ENCODE measurements around the gene KCNJ5.

The KCNJ5 gene

DNA sequence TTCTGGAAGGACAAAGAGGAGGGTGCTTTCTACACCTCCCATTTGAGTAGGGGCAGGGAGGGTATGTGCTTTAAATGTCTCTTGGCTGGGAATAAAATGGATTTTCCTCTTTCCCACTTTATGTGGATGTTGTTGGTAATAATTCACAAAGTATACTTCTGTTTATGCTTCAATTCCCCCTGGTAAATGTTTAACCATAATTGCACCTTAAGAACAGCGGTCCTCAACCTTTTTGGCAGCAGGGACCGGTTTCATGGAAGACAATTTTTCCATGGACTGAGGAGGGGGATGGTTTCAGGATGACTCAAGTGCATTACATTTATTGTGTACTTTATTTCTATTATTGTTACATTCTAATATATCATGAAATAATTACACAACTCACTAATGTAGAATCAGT lies 55.5 kb downstream of the KCNJ5 start:
- in situ Hi-C loops (cut with MboI; ENCODE audit: low sequenced_read_pairs) = no loop called here

GRCh38 chr11:128947773-128948172 lies 56.6 kb downstream of the KCNJ5 start:
- in situ Hi-C loops (cut with MboI; ENCODE audit: low sequenced_read_pairs) = no loop called here

GRCh38 chr11:128948583-128948982 lies 57.4 kb downstream of the KCNJ5 start:
- in situ Hi-C loops (cut with MboI; ENCODE audit: low sequenced_read_pairs) = no loop called here

- in situ Hi-C loops (cut with MboI; ENCODE audit: low sequenced_read_pairs) = no loop called here
These were observed 58.8 kb downstream of the KCNJ5 start for GRCh38 chr11:128949791-128950454.

GRCh38 chr11:128953151-128953550 lies 62.0 kb downstream of the KCNJ5 start:
- in situ Hi-C loops (cut with MboI; ENCODE audit: low sequenced_read_pairs) = no loop called here

DNA sequence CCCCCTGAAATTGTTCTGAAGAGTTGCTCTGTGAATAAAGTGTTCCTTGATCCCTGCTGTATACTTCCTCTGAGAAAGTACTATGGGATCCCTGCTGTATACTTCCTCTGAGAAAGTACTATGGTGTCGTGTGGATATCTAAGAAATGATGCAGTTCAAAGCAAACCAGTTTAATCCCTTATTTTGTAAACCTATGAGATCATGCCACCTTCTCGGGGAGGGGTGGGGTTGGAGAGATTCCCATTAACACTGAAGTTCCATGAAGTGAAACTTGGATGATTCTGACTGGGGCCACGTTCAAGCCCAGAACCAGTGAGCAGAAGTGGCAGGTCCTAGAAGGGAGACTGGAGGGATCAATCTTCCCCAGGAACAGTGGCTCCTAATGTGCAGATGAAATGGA lies 64.5 kb downstream of the KCNJ5 start:
- in situ Hi-C loops (cut with MboI; ENCODE audit: low sequenced_read_pairs) = no loop called here

- in situ Hi-C loops (cut with MboI; ENCODE audit: low sequenced_read_pairs) = no loop called here
These were observed 65.4 kb downstream of the KCNJ5 start for GRCh38 chr11:128956401-128957201.

- in situ Hi-C loops (cut with MboI; ENCODE audit: low sequenced_read_pairs) = no loop called here
These were observed 66.0 kb downstream of the KCNJ5 start for GRCh38 chr11:128957202-128957482.

- in situ Hi-C loops (cut with MboI; ENCODE audit: low sequenced_read_pairs) = no loop called here
These were observed 70.5 kb downstream of the KCNJ5 start for GRCh38 chr11:128961645-128962044.

DNA sequence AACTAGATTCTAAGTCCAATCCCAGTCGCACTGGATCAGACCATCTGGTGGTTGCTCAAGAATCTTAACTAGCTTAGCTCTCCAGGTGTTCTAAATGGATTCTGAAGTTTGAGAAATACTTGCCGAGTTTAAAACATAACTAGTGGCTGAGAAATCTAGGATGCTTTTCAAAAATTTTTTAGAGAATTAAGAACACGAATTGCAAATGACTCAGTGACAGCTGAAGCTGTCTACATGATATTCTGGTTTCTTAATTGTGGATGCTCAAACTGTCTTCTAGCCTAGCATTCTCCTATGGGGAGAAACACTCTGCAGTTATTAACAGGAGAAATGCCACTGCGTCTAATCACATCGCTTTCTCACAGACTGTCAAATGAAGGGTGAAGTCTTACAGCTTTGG lies 71.7 kb downstream of the KCNJ5 start:
- in situ Hi-C loops (cut with MboI; ENCODE audit: low sequenced_read_pairs) = no loop called here

GRCh38 chr11:128963744-128964325 lies 72.7 kb downstream of the KCNJ5 start:
- in situ Hi-C loops (cut with MboI; ENCODE audit: low sequenced_read_pairs) = no loop called here

- in situ Hi-C loops (cut with MboI; ENCODE audit: low sequenced_read_pairs) = no loop called here
These were observed 73.3 kb downstream of the KCNJ5 start for GRCh38 chr11:128964463-128964930.

GRCh38 chr11:128965485-128965884 lies 74.3 kb downstream of the KCNJ5 start:
- in situ Hi-C loops (cut with MboI; ENCODE audit: low sequenced_read_pairs) = no loop called here

- in situ Hi-C loops (cut with MboI; ENCODE audit: low sequenced_read_pairs) = no loop called here
These were observed 76.4 kb downstream of the KCNJ5 start for GRCh38 chr11:128967578-128967977.

GRCh38 chr11:128968916-128969315 lies 77.8 kb downstream of the KCNJ5 start:
- in situ Hi-C loops (cut with MboI; ENCODE audit: low sequenced_read_pairs) = no loop called here
